MV-4-11 (cell line): ENCODE data around the gene IRAK2.

ENCODE experiments used
- DNase-seq: peaks from one replicate; lab custom pipeline; 2025; lab: John Stamatoyannopoulos, UW

The IRAK2 gene

DNA sequence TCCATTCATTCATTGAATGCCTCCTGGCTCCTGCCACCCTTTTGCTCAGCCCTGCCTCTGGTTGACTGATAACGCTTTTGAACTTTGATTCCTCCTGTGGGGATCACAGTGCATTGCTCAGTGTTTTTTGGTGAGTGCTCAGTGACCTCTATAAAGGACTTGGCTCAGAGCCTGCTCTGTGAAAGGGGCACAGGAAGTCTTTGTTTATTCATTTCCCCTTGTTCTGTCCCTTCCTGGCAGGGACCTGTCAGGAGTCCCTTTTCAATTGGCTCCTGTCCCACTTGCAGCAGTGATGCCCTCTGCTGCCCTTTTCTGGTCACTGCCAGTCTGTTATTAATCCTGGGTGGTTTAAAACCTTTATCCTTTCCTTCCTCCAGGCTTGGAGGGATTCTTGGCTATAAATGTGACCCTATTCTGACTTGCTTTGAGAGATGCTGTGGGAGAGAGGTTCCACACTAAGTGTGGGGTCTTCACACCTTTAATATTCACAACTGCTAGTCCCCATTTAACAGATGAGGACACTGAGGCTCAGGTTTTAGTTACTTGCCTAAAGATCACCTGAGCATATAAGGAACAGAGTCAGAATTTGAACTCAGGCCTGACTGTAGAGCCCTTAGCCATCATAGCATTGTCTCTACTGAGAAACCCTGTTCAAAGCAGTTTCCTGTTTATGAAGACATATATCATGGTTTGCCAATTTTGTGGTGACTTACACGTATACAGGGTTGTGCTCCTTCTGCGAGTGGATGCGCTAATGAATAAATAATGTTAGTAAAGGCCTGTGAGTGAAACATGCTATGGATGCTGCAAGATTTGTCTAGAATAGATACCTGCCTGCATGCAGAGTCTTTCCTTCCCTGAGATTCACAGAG lies 60.3 kb downstream of the IRAK2 start:
- DNase-seq: peak; percentile 83

GRCh38 chr3:10226293-10226692 lies 61.6 kb downstream of the IRAK2 start:
- no peak for DNase-seq

DNA sequence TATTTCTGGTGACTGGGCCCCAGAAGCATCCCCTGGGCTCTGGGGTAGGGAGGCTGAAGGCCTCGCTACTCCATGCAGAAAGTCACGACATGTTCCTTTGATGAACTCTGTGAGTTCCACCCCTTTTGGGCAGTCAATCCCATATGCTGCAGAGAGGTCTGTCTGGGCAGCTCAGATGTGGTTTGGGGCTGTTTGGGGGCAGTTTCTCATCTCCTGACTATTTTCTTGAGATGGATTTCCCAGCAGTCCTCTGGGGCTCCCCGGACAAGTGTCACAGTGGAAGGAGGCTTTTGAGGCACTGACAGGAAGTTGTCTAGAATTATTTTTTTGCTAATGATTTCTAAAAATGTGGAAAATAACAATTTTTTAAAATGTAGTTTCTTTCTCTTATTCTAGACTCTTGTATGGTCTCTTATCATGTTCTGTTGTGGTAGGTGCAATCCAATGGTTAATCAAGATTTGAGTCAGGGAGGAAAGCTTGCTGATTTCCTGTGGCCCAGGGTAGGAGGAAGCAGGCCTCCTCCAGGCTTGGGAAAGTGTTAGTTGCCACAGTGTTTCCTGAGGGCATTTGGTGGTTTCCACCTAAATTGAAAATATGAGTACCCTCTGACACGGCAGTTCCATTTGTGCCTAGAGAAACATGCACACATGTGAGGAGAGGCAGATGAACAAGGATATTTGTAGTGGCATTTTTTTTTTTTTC lies 63.7 kb downstream of the IRAK2 start:
- peak; percentile 86 for DNase-seq

DNA sequence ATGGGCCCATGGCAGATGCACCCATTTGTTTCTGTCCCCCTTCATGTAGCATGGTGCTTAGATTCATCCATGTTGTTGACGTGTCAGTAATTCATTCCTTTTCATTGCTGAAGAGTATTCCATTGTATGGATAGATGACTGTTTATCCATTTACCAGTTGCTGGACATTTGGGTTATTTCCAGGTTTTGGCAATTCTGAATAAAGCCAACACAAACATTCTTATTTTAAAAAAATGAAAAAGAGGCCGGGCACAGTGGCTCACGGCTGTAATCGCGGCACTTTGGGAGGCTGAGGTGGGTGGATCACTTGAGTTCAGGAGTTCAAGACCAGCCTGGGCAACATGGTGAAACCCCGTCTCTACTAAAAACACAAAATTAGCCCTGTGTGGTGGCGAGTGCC lies 64.9 kb downstream of the IRAK2 start:
- no peak for DNase-seq

GRCh38 chr3:10232137-10232536 lies 67.4 kb downstream of the IRAK2 start:
- DNase-seq: peak; percentile 95

DNA sequence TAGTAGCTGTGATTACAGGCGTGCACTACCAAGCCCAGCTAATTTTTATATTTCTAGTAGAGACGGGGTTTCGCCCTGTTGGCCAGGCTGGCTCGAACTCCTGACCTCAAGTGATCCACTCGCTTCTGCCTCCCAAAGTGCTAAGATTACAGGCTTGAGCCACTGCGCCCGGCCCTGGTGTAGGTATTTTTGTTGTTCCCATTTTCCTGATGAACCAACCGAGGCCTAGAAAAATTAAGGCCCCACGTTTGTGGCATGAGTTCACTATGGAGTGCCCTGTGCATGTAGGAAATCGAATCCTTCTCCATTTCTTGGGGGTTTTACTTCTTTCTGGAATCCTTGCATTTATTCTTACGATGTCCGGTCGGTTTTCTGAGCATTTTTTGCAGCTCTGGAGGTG lies 69.3 kb downstream of the IRAK2 start:
- no peak for DNase-seq

- no peak for DNase-seq
These were observed 70.0 kb downstream of the IRAK2 start for GRCh38 chr3:10234526-10235230.

DNA sequence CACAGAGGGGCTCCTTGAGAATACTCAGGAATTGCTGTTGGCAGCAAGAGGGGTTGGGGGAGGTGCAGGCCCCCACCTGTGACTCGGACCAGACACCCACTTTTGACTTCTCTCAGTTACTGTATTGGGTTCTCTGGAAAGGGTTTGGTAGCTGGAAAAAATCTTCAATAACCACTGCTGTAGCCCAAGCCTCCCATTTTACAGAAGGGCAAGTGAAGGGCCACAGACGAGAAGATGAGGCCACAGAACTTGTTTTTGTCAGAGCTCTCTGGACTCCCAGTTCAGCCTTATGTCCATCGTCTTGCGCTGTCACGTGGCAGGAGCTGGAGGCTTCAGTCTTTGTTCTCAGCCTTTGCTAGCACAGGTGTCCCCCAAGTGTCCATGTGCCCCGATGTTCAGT lies 70.8 kb downstream of the IRAK2 start:
- DNase-seq: no peak

DNA sequence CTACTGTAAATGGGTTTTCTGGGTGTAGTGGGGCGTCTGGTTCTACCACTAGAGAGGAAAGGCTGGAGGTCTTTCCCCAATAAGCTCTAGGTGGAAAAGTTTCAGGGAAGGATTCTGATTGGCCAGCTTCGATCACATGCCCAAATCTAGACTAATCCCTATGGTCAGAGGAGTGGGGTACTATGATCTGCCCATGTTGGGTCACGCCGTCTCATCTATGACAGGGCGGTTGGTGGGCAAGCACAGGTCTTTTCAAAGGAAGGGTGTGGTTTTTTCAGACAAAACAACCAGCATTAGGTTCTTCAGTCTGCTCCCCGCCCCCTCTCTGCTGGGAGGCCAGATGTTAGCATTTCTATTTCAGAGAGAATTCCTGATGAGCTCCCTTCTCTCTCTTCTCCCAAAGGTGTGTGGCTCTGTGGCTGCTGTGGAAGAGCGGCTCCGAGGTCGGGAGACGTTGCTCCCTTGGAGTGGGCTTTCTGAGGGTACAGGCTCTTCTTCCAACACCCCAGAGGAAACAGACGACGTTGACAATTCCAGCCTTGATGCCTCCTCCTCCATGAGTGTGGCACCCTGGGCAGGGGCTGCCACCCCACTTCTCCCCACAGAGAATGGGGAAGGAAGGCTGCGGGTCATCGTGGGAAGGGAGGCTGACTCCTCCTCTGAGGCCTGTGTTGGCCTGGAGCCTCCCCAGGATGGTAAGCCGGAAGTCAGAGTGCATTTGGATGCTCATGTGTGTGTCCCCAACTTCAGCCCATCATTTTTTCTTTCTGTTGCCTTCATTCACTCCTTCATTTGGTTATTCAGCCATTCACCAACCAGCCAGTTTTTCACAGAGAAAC lies 73.8 kb downstream of the IRAK2 start:
- peak; percentile 31 for DNase-seq

DNA sequence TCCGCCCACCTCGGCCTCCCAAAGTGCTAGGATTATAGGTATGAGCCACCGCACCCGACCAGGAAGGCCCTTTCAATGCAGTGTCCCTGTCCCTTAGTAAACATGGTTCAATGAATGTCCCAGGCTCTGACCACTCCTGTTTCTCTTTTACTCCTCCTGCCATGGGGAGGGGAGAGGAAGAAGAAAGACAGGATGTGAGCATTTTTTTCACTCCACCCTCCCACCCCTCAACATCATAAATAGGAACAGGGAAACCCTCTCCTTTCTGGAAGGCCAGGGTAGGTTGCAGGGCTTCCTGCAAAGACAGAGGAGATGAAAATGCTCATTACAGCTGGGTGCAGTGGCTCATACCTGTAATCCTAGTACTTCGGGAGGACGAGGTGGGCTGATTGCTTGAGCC lies 76.1 kb downstream of the IRAK2 start:
- peak; percentile 17 for DNase-seq

DNA sequence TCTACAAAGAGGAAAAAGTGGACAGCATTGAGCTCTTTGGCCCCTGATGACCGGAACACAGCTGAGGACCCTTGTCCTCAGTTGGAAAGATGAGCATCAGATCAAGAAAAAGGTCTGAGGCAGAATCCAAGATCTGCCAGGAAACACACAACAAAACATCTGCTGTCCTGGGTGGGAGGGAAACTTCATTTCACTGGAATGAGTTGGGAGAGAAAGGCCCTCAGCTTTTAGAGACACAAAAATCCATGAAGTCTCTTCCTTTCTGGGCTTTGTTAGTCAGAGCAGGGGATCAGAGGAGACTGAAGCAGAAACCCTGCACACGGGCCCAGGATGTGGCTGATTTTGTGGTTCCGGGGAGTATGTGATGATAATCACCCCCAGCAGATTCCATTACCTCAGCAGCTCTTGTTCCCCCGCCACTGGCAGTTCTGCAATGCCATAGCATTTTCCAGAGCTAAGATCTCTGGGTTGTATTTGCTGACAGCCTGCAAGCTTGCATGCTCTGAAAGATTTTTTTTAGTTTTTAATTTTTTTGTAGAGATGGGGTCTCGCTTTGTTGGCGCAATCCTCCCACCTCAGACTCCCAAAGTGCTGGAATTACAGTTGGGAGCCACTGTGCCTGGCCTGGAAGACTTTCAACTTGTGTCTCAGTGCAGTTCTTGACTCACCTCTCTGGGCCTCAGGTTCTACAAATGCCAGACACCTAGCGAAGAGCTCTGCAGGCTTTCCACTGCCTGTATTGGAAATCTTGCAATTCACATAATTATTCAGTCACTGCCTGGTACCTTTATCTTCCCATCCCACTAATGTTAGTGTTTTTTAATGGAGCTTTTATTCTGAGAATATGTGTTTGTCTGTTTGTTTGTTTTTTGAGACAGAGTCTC lies 77.7 kb downstream of the IRAK2 start:
- peak; percentile 90 for DNase-seq

GRCh38 chr3:10244009-10244408 lies 79.3 kb downstream of the IRAK2 start:
- peak; percentile 77 for DNase-seq

GRCh38 chr3:10245081-10245712 lies 80.5 kb downstream of the IRAK2 start:
- no peak for DNase-seq

DNA sequence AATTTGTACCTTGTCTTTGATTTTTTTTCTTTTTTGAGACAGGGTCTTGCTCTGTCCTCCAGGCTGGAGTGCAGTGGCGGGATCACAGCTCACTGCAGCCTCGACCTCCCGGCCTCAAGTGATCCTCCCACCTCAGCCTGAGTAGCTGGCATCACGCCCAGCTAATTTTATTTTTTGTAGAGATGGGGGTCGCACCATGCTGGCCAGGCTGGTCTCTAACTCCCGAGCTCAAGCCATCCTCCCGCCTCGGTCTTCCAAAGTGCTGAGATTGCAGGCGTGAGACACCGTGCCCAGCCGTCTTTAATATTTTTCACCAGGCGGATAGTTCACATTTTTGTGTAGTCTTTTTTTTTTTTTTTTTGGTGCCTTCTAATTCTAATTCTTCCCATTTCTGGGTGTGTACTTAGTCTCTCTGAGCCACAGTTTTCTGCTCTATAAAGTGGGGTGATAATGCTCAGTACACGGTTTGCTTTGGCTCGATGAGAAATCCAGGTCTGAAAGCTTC lies 83.0 kb downstream of the IRAK2 start:
- no peak for DNase-seq

DNA sequence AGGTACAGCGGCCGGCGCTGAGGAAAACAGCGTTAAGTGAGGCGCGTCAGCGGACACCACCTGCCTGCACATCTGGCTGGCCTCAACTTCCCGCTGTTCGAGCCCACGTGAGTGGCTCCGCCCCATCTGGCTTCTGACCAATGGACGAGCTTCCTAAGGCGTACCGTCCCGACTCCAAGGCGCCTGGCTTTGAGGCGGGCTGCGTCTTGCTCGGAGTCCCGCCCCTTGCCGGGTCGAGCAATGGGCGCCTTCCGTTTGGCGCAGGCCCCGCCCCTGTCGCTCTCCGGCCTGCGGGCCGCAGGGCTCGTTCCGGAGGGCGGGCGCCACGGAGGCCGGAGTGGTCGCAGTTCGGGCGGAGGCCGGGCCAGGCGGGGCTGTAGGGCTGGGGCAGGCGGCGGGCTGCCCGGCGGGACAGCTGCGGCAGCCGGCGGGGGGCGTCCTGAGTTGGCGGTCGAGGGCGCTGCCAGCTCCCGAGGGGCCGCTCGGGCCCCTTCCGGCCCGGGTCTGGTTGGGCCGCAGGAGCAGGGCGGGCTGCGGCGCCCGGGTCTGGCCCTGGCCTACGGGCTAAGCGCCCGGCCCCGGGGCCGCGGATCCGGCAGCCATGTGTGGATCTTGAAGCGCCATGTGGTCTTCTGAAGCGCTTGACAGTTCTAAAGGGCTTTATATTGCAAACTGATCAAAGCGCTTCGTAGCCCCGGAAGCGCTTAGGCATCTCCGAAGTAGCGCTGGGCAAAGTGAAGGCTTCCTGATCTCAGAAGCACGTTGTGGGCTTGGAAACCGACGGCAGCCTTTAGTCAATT lies 83.7 kb downstream of the IRAK2 start, which contains the start of gene TATDN2:
Gene TATDN2 (plus strand): TSS at position 276 of the 800 bp plus-strand sequence. CDS start 742 bp downstream, outside the sequence.
- DNase-seq: peak; percentile 97

- peak; percentile 34 for DNase-seq
These were observed 84.4 kb downstream of the IRAK2 start for GRCh38 chr3:10248984-10249748.

DNA sequence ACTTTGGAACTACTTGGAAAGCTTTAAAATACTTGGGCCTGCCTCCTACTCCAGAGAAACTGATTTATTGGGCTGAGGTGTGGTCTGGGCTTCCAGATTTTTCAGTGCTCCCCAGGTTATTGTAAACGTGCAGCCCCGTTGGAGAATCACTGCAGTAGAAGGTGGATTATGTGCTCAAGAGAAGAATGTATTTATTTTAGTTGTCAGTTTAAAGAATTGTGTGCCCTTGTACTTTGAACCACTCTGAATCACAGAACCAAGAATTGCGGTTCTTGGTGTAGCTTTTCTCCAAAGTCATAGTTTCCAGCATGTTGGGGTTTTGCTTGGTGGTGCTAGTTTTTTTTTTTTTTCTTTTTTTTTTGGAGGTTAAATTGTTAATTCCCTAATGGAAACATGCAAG lies 85.1 kb downstream of the IRAK2 start:
- no peak for DNase-seq

DNA sequence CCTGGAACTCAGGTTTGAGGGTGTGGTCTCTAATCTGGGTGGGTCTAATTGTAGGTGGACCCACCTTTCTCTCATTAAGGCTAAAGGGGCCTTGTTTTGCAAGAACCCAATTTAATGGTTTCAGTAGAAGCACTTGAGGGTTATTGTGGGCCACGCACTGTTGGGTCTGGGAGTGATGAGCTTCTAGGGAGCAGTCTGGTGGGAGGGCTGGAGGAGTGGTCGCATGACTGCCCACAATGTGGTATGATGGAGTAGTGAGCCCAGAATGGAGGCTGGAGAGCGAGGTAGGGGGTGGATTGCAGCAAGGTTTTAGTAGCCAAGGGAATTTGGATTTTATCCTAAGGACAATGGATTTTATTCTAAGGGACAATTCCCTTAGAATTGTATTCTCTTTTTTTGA lies 86.3 kb downstream of the IRAK2 start:
- no peak for DNase-seq
